Activated T-cell treated with anti-CD3 and anti-CD28 coated beads for 1 hour (primary cell): ENCODE measurements around the gene AIF1.

Experiments
- DNase-seq: peaks from one replicate; pipeline ENCODE4 v3.0.0-alpha.2; 2020; ENCODE audit warnings: low read depth

The AIF1 gene

GRCh38 chr6:31620586-31621319 is 5.7 kb downstream of the AIF1 start, which contains the start of gene PRRC2A:
Gene PRRC2A, plus strand, starts transcription at chr6:31620715. Its CDS starts 2,075 bp downstream, at chr6:31622790.
- peak; percentile 68 for DNase-seq

GRCh38 chr6:31621320-31621939 is 6.4 kb downstream of the AIF1 start:
- no peak for DNase-seq

GRCh38 chr6:31621991-31622390 is 7.0 kb downstream of the AIF1 start:
- no peak for DNase-seq

GRCh38 chr6:31622684-31623091 is 7.7 kb downstream of the AIF1 start:
- no peak for DNase-seq

GRCh38 chr6:31624070-31624469 is 9.0 kb downstream of the AIF1 start:
- no peak for DNase-seq

- DNase-seq, result no peak
Measured at GRCh38 chr6:31626952-31627351, 11.9 kb downstream of the AIF1 start.

GRCh38 chr6:31627690-31628287 is 12.8 kb downstream of the AIF1 start:
- DNase-seq, result no peak

- DNase-seq, result no peak
Measured at GRCh38 chr6:31629014-31629413, 14.0 kb downstream of the AIF1 start.

GRCh38 chr6:31630177-31630934 is 15.3 kb downstream of the AIF1 start:
- DNase-seq, result no peak

- DNase-seq, result no peak
Measured at GRCh38 chr6:31631209-31631608, 16.2 kb downstream of the AIF1 start.

- DNase-seq, result no peak
Measured at GRCh38 chr6:31631681-31632278, 16.7 kb downstream of the AIF1 start.

- DNase-seq, result no peak
Measured at GRCh38 chr6:31632279-31632946, 17.4 kb downstream of the AIF1 start.

GRCh38 chr6:31633447-31633846 is 18.4 kb downstream of the AIF1 start:
- DNase-seq, result no peak

- DNase-seq, result no peak
Measured at GRCh38 chr6:31634131-31634530, 19.1 kb downstream of the AIF1 start.

GRCh38 chr6:31634969-31635575 is 20.0 kb downstream of the AIF1 start:
- DNase-seq, result no peak

GRCh38 chr6:31636698-31637596 is 21.9 kb downstream of the AIF1 start:
- no peak for DNase-seq

GRCh38 chr6:31639043-31639442 is 24.0 kb downstream of the AIF1 start:
- no peak for DNase-seq

- DNase-seq, result no peak
Measured at GRCh38 chr6:31639449-31639861, 24.4 kb downstream of the AIF1 start.

- DNase-seq, result no peak
Measured at GRCh38 chr6:31640612-31641011, 25.6 kb downstream of the AIF1 start.

- DNase-seq, result no peak
Measured at GRCh38 chr6:31641370-31641769, 26.3 kb downstream of the AIF1 start.
